H1 (cell line): ENCODE measurements around the gene SYTL5.

ENCODE experiments used
- CREB1 ChIP-seq: IDR thresholded peaks from 2 replicates; pipeline ENCODE4 v1.6.1; 2012; ENCODE audit warnings: inconsistent platforms
- EP300 ChIP-seq, 2 experiments: IDR thresholded peaks; 1 replicate in 1 of 2; 2 replicates in 1 of 2; pipeline ENCODE4 v1.6.1; 2011 to 2012; ENCODE audit warnings: low read depth in 2 of 2, low read length in 2 of 2, mild to moderate bottlenecking in 2 of 2, borderline replicate concordance in 1 of 2, inconsistent platforms in 1 of 2, moderate library complexity in 1 of 2
- MAFK ChIP-seq: IDR thresholded peaks from 2 replicates; pipeline ENCODE4 v1.6.1; 2012; ENCODE audit warnings: low read depth, mild to moderate bottlenecking, improper control_type of control experiment, low read length
- PHF8 ChIP-seq: fragments of 200-600 bp; sonication (generic); conservative IDR thresholded peaks from 2 replicates; pipeline ENCODE4 v1.7.1; 2012; ENCODE audit warnings: low read depth, mild to moderate bottlenecking, inconsistent platforms, low read length, moderate library complexity
- RAD21 ChIP-seq, 2 experiments: IDR thresholded peaks in 1 of 2; conservative IDR thresholded peaks in 1 of 2; 2 replicates each; pipeline ENCODE4 v1.6.1; 2011; ENCODE audit warnings: low read depth in 2 of 2, low read length in 2 of 2, improper control_type of control experiment in 1 of 2, inconsistent platforms in 1 of 2, mild to moderate bottlenecking in 1 of 2, moderate library complexity in 1 of 2
- RBBP5 ChIP-seq: IDR thresholded peaks from 2 replicates; pipeline ENCODE4 v1.7.1; 2012; ENCODE audit warnings: low read depth, mild to moderate bottlenecking, inconsistent platforms, low read length, moderate library complexity, borderline replicate concordance
- SIN3A ChIP-seq, 2 experiments: IDR thresholded peaks in 1 of 2; conservative IDR thresholded peaks in 1 of 2; 2 replicates each; pipeline ENCODE4 v1.6.1; 2011 to 2012; ENCODE audit warnings: low read length in 2 of 2, improper control_type of control experiment in 1 of 2, low read depth in 1 of 2, mild to moderate bottlenecking in 1 of 2
- SIX5 ChIP-seq: IDR thresholded peaks from 2 replicates; pipeline ENCODE4 v1.6.1; 2011; ENCODE audit warnings: mild to moderate bottlenecking, low read depth, low read length
- TF ChIP-seq, protein P1 (sequence below), 3 experiments: IDR thresholded peaks; 1 replicate in 2 of 3; 2 replicates in 1 of 3; pipeline versions ENCODE4 v1.5.1 to v1.6.1; 2011; ENCODE audit warnings: low read length in 3 of 3, mild to moderate bottlenecking in 3 of 3, inconsistent platforms in 2 of 3, low read depth in 1 of 3, moderate library complexity in 1 of 3; ENCODE audit not compliant: insufficient read depth in 1 of 3; ENCODE audit errors: control extremely low read depth in 1 of 3

DNA sequence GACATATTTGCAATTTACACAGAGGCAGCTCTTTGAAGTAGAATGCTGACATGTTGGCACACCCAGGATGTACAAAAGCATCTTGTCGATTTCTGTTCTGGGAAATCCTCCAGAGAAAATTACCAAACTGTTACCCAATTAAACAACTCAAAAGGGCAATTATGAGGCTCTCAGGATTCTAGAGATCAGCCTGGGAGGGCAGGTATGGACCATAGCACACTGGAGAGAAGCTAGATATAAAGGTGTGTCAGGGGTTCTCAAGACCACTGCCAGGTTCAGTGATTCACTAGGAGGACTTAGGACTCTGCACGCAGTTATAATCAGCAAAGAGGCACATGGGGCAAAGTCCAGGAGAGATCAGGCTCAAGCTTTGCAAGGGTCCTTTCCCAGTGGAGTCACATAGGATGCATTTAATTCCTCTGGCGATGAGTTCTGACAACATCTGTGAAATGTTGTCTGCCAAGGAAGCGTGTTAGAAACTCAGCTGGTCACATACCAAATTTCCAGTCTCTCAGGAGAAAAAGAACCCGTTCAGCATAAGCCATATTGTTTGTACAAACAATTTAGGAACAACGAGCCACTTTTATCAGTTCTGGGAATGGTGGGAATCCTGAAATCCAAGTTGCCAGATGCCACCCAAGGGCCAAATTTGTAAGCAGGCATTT, 100.8 kb downstream of the SYTL5 start:
- TF ChIP-seq, protein P1, sequence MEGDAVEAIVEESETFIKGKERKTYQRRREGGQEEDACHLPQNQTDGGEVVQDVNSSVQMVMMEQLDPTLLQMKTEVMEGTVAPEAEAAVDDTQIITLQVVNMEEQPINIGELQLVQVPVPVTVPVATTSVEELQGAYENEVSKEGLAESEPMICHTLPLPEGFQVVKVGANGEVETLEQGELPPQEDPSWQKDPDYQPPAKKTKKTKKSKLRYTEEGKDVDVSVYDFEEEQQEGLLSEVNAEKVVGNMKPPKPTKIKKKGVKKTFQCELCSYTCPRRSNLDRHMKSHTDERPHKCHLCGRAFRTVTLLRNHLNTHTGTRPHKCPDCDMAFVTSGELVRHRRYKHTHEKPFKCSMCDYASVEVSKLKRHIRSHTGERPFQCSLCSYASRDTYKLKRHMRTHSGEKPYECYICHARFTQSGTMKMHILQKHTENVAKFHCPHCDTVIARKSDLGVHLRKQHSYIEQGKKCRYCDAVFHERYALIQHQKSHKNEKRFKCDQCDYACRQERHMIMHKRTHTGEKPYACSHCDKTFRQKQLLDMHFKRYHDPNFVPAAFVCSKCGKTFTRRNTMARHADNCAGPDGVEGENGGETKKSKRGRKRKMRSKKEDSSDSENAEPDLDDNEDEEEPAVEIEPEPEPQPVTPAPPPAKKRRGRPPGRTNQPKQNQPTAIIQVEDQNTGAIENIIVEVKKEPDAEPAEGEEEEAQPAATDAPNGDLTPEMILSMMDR (IDR thresholded peaks at IDR 0.05; ENCODE audit: control extremely low read depth in 1 of 3, insufficient read depth in 1 of 3, low read depth in 1 of 3, low read length in 3 of 3): no peak
- TF ChIP-seq EP300 (IDR thresholded peaks at IDR 0.05; ENCODE audit: borderline replicate concordance in 1 of 2, low read depth in 2 of 2, low read length in 2 of 2) (no peak), CREB1 (no peak), MAFK (no peak), RBBP5 (no peak), SIN3A (conservative IDR thresholded peaks at IDR 0.05 in 1 of 2, IDR thresholded peaks at IDR 0.05 in 1 of 2; ENCODE audit: low read depth in 1 of 2, low read length in 2 of 2) (no peak), SIX5 (no peak), RAD21 (IDR thresholded peaks at IDR 0.05 in 1 of 2, conservative IDR thresholded peaks at IDR 0.05 in 1 of 2; ENCODE audit: low read depth in 2 of 2, low read length in 2 of 2) (no peak), PHF8 (no peak)
